Measurements from ENCODE around the gene STAB1. TPM values are rescaled to one million over a fixed set of nuclear protein-coding genes. Genes with fewer than 3 reads are reported as not detected.

STAB1 gene
- total RNA-seq, 2 experiments from 2014 or later = 0.08 to 0.10 TPM

GRCh38 chr3:52455283-52456168 lies 39.6 kb upstream of the STAB1 start, which contains the start of gene NISCH:
Gene NISCH (plus strand): TSS chr3:52455604. CDS start chr3:52455642, 38 bp downstream.
- H3K4me3 Mint-ChIP-seq = peak within 1 kb of the TSS; percentile 99
- H3K4me1 Mint-ChIP-seq = peaks cover 38% of the 10 kb centered on the region
- H3K9me3 Mint-ChIP-seq = no peaks in the 10 kb centered on the region
- H3K27me3 Mint-ChIP-seq = no peaks in the 10 kb centered on the region
- H3K27ac Mint-ChIP-seq = peak within 1 kb of the TSS; percentile 99
- peaks cover 21% of the 10 kb centered on the region for H3K36me3 Mint-ChIP-seq
- peak; percentile 98 for DNase-seq

GRCh38 chr3:52456169-52456799 lies 38.9 kb upstream of the STAB1 start:
- H3K4me1 Mint-ChIP-seq = peaks cover 38% of the 10 kb centered on the region
- no peaks in the 10 kb centered on the region for H3K9me3 Mint-ChIP-seq
- H3K27me3 Mint-ChIP-seq = no peaks in the 10 kb centered on the region
- H3K36me3 Mint-ChIP-seq = peaks cover 21% of the 10 kb centered on the region
- no peak for DNase-seq
- H3K27ac Mint-ChIP-seq = peak overlapping the region; percentile 99
- H3K4me3 Mint-ChIP-seq = peak overlapping the region; percentile 99

GRCh38 chr3:52456800-52457183 lies 38.3 kb upstream of the STAB1 start:
- H3K36me3 Mint-ChIP-seq = peaks cover 21% of the 10 kb centered on the region
- peaks cover 38% of the 10 kb centered on the region for H3K4me1 Mint-ChIP-seq

GRCh38 chr3:52458031-52458760 lies 36.9 kb upstream of the STAB1 start:
- no peak overlapping the region for H3K27ac Mint-ChIP-seq
- no peak overlapping the region for H3K4me3 Mint-ChIP-seq
- H3K4me1 Mint-ChIP-seq = peaks cover 46% of the 10 kb centered on the region

More at GRCh38 chr3:52456800-52457183, 38.3 kb upstream of the STAB1 start:
- DNase-seq = no peak
- Mint-ChIP-seq H3K9me3 (no peaks in the 10 kb centered on the region), H3K4me3 (peak overlapping the region; percentile 99), H3K27me3 (no peaks in the 10 kb centered on the region), H3K27ac (peak overlapping the region; percentile 99)

GRCh38 chr3:52458770-52459545 lies 36.2 kb upstream of the STAB1 start:
- Mint-ChIP-seq H3K9me3 (no peaks in the 10 kb centered on the region), H3K27me3 (no peaks in the 10 kb centered on the region), H3K4me3 (no peak overlapping the region), H3K27ac (no peak overlapping the region), H3K36me3 (peaks cover 23% of the 10 kb centered on the region), H3K4me1 (peaks cover 43% of the 10 kb centered on the region)
- no peak for DNase-seq

More at GRCh38 chr3:52458031-52458760, 36.9 kb upstream of the STAB1 start:
- Mint-ChIP-seq H3K36me3 (peaks cover 23% of the 10 kb centered on the region), H3K9me3 (no peaks in the 10 kb centered on the region), H3K27me3 (no peaks in the 10 kb centered on the region)
- no peak for DNase-seq

GRCh38 chr3:52461874-52462273 lies 33.3 kb upstream of the STAB1 start:
- H3K4me1 Mint-ChIP-seq = peaks cover 29% of the 10 kb centered on the region
- DNase-seq = no peak
- no peak overlapping the region for H3K4me3 Mint-ChIP-seq
- peaks cover 17% of the 10 kb centered on the region for H3K36me3 Mint-ChIP-seq
- H3K27ac Mint-ChIP-seq = no peak overlapping the region
- H3K9me3 Mint-ChIP-seq = no peaks in the 10 kb centered on the region
- H3K27me3 Mint-ChIP-seq = no peaks in the 10 kb centered on the region

GRCh38 chr3:52463416-52463815 lies 31.7 kb upstream of the STAB1 start:
- Mint-ChIP-seq H3K36me3 (peaks cover 7% of the 10 kb centered on the region), H3K9me3 (no peaks in the 10 kb centered on the region)

GRCh38 chr3:52468336-52468735 lies 26.8 kb upstream of the STAB1 start:
- DNase-seq = no peak
- no peak overlapping the region for H3K4me3 Mint-ChIP-seq
- H3K4me1 Mint-ChIP-seq = peaks cover 3% of the 10 kb centered on the region

More at GRCh38 chr3:52463416-52463815, 31.7 kb upstream of the STAB1 start:
- H3K4me3 Mint-ChIP-seq = no peak overlapping the region
- H3K27me3 Mint-ChIP-seq = no peaks in the 10 kb centered on the region
- DNase-seq = no peak
- peaks cover 19% of the 10 kb centered on the region for H3K4me1 Mint-ChIP-seq
- no peak overlapping the region for H3K27ac Mint-ChIP-seq

GRCh38 chr3:52469001-52469400 lies 26.1 kb upstream of the STAB1 start:
- Mint-ChIP-seq H3K9me3 (no peaks in the 10 kb centered on the region), H3K4me1 (peaks cover 1% of the 10 kb centered on the region), H3K27ac (no peak overlapping the region), H3K36me3 (peaks cover 9% of the 10 kb centered on the region), H3K4me3 (no peak overlapping the region), H3K27me3 (no peaks in the 10 kb centered on the region)
- no peak for DNase-seq

More at GRCh38 chr3:52468336-52468735, 26.8 kb upstream of the STAB1 start:
- H3K27ac Mint-ChIP-seq = peak overlapping the region; percentile 47
- peaks cover 5% of the 10 kb centered on the region for H3K36me3 Mint-ChIP-seq
- no peaks in the 10 kb centered on the region for H3K9me3 Mint-ChIP-seq
- no peaks in the 10 kb centered on the region for H3K27me3 Mint-ChIP-seq

- H3K27me3 Mint-ChIP-seq = no peaks in the 10 kb centered on the region
- DNase-seq = no peak
- no peaks in the 10 kb centered on the region for H3K9me3 Mint-ChIP-seq
- peaks cover 1% of the 10 kb centered on the region for H3K4me1 Mint-ChIP-seq
- peaks cover 7% of the 10 kb centered on the region for H3K36me3 Mint-ChIP-seq
- no peak overlapping the region for H3K4me3 Mint-ChIP-seq
- no peak overlapping the region for H3K27ac Mint-ChIP-seq
Measured at GRCh38 chr3:52470920-52471319, 24.2 kb upstream of the STAB1 start.

GRCh38 chr3:52471371-52472238 lies 23.5 kb upstream of the STAB1 start:
- Mint-ChIP-seq H3K27ac (no peak overlapping the region), H3K4me3 (no peak overlapping the region), H3K36me3 (peaks cover 7% of the 10 kb centered on the region)

GRCh38 chr3:52472239-52473000 lies 22.7 kb upstream of the STAB1 start:
- Mint-ChIP-seq H3K36me3 (peaks cover 7% of the 10 kb centered on the region), H3K27me3 (no peaks in the 10 kb centered on the region), H3K4me1 (peaks cover 1% of the 10 kb centered on the region), H3K4me3 (no peak overlapping the region), H3K27ac (no peak overlapping the region), H3K9me3 (no peaks in the 10 kb centered on the region)
- DNase-seq = no peak

More at GRCh38 chr3:52471371-52472238, 23.5 kb upstream of the STAB1 start:
- H3K9me3 Mint-ChIP-seq = no peaks in the 10 kb centered on the region
- no peak for DNase-seq
- H3K27me3 Mint-ChIP-seq = no peaks in the 10 kb centered on the region
- H3K4me1 Mint-ChIP-seq = peaks cover 1% of the 10 kb centered on the region

- no peak overlapping the region for H3K27ac Mint-ChIP-seq
- peaks cover 1% of the 10 kb centered on the region for H3K4me1 Mint-ChIP-seq
- H3K27me3 Mint-ChIP-seq = no peaks in the 10 kb centered on the region
- no peaks in the 10 kb centered on the region for H3K9me3 Mint-ChIP-seq
- peaks cover 7% of the 10 kb centered on the region for H3K36me3 Mint-ChIP-seq
- H3K4me3 Mint-ChIP-seq = no peak overlapping the region
- no peak for DNase-seq
Measured at GRCh38 chr3:52473026-52473425, 22.1 kb upstream of the STAB1 start.

All from activated naive CD8-positive, alpha-beta T cell treated with anti-CD3 and anti-CD28 coated beads for 36 hours (primary cell).